ENCODE results near the gene GYPA. TPM values are rescaled to one million over a fixed set of nuclear protein-coding genes. Genes with fewer than 3 reads are reported as not detected.
"Not testable (repeated sequence)": the region's sequence is repeated elsewhere in the genome, so short reads cannot be mapped to it uniquely, and the experiment has no call there.

The GYPA gene
- total RNA-seq, 1 experiment from 2014 or later, result not detected

GRCh38 chr4:144137137-144137931, 3.2 kb downstream of the GYPA start:
- in situ Hi-C loops (cut with HindIII; ENCODE audit: low pct_unique_long_range_greater_than_20kb, low sequenced_read_pairs); DNase-seq (ENCODE audit: low read depth): not testable (repeated sequence)

- DNase-seq (ENCODE audit: low read depth); in situ Hi-C loops (cut with HindIII; ENCODE audit: low pct_unique_long_range_greater_than_20kb, low sequenced_read_pairs): not testable (repeated sequence)
Measured at GRCh38 chr4:144136189-144136588, 4.3 kb downstream of the GYPA start.

GRCh38 chr4:144130167-144130566, 10.4 kb downstream of the GYPA start:
- DNase-seq (ENCODE audit: low read depth); in situ Hi-C loops (cut with HindIII; ENCODE audit: low pct_unique_long_range_greater_than_20kb, low sequenced_read_pairs): not testable (repeated sequence)

GRCh38 chr4:144129336-144129875, 11.1 kb downstream of the GYPA start:
- in situ Hi-C loops (cut with HindIII; ENCODE audit: low pct_unique_long_range_greater_than_20kb, low sequenced_read_pairs); DNase-seq (ENCODE audit: low read depth): not testable (repeated sequence)

GRCh38 chr4:144128709-144129320, 11.7 kb downstream of the GYPA start:
- DNase-seq (ENCODE audit: low read depth); in situ Hi-C loops (cut with HindIII; ENCODE audit: low pct_unique_long_range_greater_than_20kb, low sequenced_read_pairs): not testable (repeated sequence)

GRCh38 chr4:144125109-144125508, 15.4 kb downstream of the GYPA start:
- DNase-seq (ENCODE audit: low read depth); in situ Hi-C loops (cut with HindIII; ENCODE audit: low pct_unique_long_range_greater_than_20kb, low sequenced_read_pairs): not testable (repeated sequence)

- DNase-seq (ENCODE audit: low read depth); in situ Hi-C loops (cut with HindIII; ENCODE audit: low pct_unique_long_range_greater_than_20kb, low sequenced_read_pairs): not testable (repeated sequence)
Measured at GRCh38 chr4:144123982-144124635, 16.4 kb downstream of the GYPA start.

- DNase-seq (ENCODE audit: low read depth); in situ Hi-C loops (cut with HindIII; ENCODE audit: low pct_unique_long_range_greater_than_20kb, low sequenced_read_pairs): not testable (repeated sequence)
Measured at GRCh38 chr4:144123269-144123668, 17.2 kb downstream of the GYPA start.

GRCh38 chr4:144119752-144120151, 20.8 kb downstream of the GYPA start:
- DNase-seq (ENCODE audit: low read depth); in situ Hi-C loops (cut with HindIII; ENCODE audit: low pct_unique_long_range_greater_than_20kb, low sequenced_read_pairs): not testable (repeated sequence)

GRCh38 chr4:144115519-144115918, 25.0 kb downstream of the GYPA start:
- DNase-seq (ENCODE audit: low read depth), result no peak
- in situ Hi-C loops (cut with HindIII; ENCODE audit: low pct_unique_long_range_greater_than_20kb, low sequenced_read_pairs), result no loop called here

- in situ Hi-C loops (cut with HindIII; ENCODE audit: low pct_unique_long_range_greater_than_20kb, low sequenced_read_pairs), result no loop called here
- no peak for DNase-seq (ENCODE audit: low read depth)
Measured at GRCh38 chr4:144113546-144113945, 27.0 kb downstream of the GYPA start.

GRCh38 chr4:144104509-144105130, 35.9 kb downstream of the GYPA start:
- DNase-seq (ENCODE audit: low read depth), result no peak
- in situ Hi-C loops (cut with HindIII; ENCODE audit: low pct_unique_long_range_greater_than_20kb, low sequenced_read_pairs), result no loop called here

- in situ Hi-C loops (cut with HindIII; ENCODE audit: low pct_unique_long_range_greater_than_20kb, low sequenced_read_pairs); DNase-seq (ENCODE audit: low read depth): not testable (repeated sequence)
Measured at GRCh38 chr4:144097776-144098175, 42.7 kb downstream of the GYPA start.

GRCh38 chr4:144093995-144094394, 46.5 kb downstream of the GYPA start:
- DNase-seq (ENCODE audit: low read depth); in situ Hi-C loops (cut with HindIII; ENCODE audit: low pct_unique_long_range_greater_than_20kb, low sequenced_read_pairs): not testable (repeated sequence)

GRCh38 chr4:144091181-144091580, 49.3 kb downstream of the GYPA start:
- in situ Hi-C loops (cut with HindIII; ENCODE audit: low pct_unique_long_range_greater_than_20kb, low sequenced_read_pairs); DNase-seq (ENCODE audit: low read depth): not testable (repeated sequence)

GRCh38 chr4:144090744-144091143, 49.8 kb downstream of the GYPA start:
- in situ Hi-C loops (cut with HindIII; ENCODE audit: low pct_unique_long_range_greater_than_20kb, low sequenced_read_pairs), result no loop called here
- no peak for DNase-seq (ENCODE audit: low read depth)

GRCh38 chr4:144082053-144082452, 58.5 kb downstream of the GYPA start:
- DNase-seq (ENCODE audit: low read depth); in situ Hi-C loops (cut with HindIII; ENCODE audit: low pct_unique_long_range_greater_than_20kb, low sequenced_read_pairs): not testable (repeated sequence)

- in situ Hi-C loops (cut with HindIII; ENCODE audit: low pct_unique_long_range_greater_than_20kb, low sequenced_read_pairs); DNase-seq (ENCODE audit: low read depth): not testable (repeated sequence)
Measured at GRCh38 chr4:144080135-144080534, 60.4 kb downstream of the GYPA start.

All from Caki2 (cell line).